NCI-H1436 (cell line): ENCODE data around the gene MORF4L2.
A peak's percentile ranks its signal among the peaks of the same experiment; 100 is the strongest.

ENCODE experiments used
- DNase-seq: peaks from one replicate; lab custom pipeline; 2025; lab: John Stamatoyannopoulos, UW

MORF4L2 gene

DNA sequence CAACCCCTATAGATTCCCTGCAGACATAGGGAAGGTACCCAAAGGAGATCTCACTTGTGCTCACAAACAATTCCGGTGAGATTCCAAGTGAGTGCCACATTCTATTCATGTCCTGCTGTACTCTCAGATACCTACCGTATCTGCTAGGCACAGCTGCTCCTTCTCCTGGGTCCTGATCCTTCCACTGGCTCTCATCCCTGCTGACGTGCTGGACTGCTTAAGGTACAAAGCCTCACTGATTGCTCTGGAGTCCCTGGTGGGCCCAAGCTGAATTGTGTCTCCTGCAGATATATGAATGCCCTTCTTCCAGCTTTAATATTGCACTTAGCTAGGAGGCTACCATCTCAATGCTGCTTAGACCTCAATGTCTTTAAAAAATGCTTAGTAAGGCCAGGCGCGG is 55.4 kb downstream of the MORF4L2 start:
- DNase-seq: no peak

DNA sequence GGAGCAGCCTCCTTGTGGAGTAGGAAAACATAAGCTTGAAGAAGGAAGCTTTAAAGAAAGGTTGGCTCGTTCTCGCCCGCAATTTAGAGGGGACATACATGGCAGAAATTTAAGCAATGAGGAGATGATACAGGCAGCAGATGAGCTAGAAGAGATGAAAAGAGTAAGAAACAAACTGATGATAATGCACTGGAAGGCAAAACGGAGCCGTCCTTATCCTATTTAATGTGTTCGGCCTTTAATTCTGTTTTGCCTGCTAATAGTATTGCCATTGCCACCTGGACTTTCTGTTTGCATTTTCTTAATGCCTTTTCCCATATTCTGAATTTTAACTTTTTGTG is 56.4 kb downstream of the MORF4L2 start:
- DNase-seq: no peak

DNA sequence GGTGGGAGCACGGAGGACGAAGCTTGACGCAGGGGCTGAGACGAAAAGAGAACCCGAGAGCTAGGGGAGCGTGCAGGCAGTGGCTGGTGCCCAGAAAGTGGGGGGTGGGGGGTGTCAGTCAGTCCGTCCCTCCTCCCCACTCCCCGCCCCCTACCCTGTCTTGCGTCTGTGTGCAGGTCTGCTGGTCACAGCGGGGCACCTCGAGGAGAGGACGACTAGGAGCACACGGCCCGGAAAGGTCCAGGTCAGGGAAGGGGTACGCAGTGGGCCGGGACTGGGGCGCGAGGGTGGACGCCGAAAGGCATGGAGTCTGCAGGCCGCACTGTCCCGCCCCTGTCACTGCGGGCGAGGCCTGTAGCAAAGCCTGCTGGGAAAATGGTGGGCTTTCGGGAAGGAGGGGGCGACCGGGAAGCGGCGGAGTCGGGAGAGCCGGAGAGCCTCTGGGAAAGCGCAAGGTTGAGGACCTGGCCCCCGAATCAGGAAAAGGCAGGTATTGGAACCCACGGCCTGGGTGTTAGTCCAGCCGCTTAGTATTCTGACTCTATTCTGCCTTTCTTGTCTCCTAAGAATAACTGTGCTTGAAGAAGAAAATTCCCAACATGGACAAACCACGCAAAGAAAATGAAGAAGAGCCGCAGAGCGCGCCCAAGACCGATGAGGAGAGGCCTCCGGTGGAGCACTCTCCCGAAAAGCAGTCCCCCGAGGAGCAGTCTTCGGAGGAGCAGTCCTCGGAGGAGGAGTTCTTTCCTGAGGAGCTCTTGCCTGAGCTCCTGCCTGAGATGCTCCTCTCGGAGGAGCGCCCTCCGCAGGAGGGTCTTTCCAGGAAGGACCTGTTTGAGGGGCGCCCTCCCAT is 57.0 kb downstream of the MORF4L2 start:
- peak; percentile 48 for DNase-seq

DNA sequence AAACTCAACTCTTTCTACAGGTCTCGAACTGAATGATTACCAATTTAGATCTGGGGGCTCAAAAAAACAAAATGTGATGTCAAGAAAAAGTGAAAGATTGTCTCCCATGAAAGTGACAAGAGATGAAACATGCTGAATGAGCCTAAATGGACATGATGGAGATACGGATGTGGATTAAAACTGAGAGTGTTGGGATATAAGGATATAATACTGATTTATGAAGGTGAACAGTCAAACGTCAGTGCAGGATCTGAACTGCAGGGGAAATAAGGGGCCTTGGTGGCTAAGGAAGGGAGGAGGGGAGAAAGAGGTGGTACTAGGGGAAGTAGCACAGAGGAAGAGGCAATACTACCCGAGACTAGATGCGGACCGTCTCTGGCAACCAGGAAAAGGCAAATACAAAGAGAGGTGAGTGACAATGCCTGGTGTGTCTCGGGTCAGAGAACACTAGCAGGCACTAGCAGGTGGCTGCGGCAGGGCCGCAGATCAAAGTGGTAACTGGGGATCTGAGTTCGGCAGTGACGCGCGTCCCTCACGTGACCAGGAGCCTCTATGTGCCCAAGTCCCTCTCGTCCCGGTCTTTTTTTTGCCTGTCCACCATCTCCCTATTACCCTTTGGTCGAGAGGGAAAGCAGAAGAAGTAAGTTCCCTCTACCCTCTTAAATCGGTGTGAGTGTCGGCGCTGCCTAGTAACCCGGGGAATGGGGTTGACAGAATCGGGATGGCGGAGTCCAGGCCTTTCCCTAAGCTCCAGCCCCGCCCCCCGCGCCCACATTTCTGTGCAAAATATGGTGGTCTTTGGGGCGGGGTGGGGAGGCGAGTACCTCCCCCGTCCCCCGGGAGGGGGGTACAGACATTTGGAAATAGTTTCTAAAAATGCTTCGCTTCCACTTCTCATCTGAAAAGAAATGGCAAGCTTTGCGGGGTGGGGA is 57.8 kb downstream of the MORF4L2 start, which contains the start of gene TCEAL1:
Gene TCEAL1, plus strand, starts transcription at position 590 of the 932 bp plus-strand sequence. CDS start 942 bp downstream, outside the sequence.
- DNase-seq: peak; percentile 40

DNA sequence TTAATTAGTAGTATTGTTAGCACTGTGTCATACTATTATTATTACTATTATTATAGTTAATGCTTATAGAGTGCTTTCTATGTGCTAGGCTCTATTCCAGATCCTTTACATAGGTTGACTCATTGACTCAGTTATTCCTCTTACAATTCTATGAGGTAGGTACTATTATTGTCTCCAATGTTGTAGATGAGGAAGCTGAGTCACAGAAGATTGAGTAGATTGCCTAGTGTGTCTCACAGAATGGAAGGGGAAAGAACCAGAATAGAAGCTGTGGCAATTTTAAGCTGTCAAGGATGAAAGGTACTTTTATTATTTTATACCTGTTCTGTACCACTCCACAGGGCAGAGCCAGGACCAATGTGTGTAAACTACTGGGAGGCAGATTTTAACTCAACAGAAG is 59.6 kb downstream of the MORF4L2 start:
- DNase-seq: no peak
